Gastroesophageal sphincter (tissue), 3 donors: ENCODE measurements around the gene ZBTB16.

Source experiments
- POLR2A ChIP-seq, 2 donors: fragments of 450-650 bp; IDR thresholded peaks; one replicate each; pipeline ENCODE4 v1.6.1; 2017; ENCODE audit warnings: antibody characterized with exemption in 2 of 2, mild to moderate bottlenecking in 2 of 2, moderate library complexity in 1 of 2
- TF ChIP-seq, protein P1 (sequence below), 4 experiments: fragments of 200-600 bp in 2 of 4; fragments of 450-650 bp in 2 of 4; sonication (generic) in 1 of 4; IDR thresholded peaks; one replicate each; pipeline ENCODE4 v1.5.1; 2017 to 2019; ENCODE audit warnings: antibody characterized with exemption in 4 of 4, mild to moderate bottlenecking in 2 of 4, moderate library complexity in 2 of 4

DNA sequence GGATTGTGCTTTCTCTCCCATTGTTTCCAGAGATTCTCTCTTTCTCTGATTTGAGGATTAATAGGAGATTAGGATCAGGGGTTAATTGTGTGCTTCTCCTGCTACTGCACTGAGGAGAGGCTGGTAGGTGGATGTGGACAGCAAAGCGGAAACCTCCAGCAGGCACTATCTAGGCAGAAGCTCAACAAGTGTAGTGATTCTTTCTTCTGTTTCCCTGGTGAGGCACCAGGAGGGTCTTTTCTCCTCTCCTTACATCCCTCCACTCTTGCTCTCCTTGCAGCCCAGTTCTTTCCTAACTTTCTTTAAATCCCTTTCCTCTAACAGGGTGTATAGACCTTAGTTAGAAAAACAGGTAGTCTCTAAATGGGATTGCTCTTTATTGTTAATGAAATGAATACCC lies 1.9 kb upstream of the ZBTB16 start:
- no peak for TF ChIP-seq POLR2A (IDR thresholded peaks at IDR 0.05)
- TF ChIP-seq, protein P1, sequence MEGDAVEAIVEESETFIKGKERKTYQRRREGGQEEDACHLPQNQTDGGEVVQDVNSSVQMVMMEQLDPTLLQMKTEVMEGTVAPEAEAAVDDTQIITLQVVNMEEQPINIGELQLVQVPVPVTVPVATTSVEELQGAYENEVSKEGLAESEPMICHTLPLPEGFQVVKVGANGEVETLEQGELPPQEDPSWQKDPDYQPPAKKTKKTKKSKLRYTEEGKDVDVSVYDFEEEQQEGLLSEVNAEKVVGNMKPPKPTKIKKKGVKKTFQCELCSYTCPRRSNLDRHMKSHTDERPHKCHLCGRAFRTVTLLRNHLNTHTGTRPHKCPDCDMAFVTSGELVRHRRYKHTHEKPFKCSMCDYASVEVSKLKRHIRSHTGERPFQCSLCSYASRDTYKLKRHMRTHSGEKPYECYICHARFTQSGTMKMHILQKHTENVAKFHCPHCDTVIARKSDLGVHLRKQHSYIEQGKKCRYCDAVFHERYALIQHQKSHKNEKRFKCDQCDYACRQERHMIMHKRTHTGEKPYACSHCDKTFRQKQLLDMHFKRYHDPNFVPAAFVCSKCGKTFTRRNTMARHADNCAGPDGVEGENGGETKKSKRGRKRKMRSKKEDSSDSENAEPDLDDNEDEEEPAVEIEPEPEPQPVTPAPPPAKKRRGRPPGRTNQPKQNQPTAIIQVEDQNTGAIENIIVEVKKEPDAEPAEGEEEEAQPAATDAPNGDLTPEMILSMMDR (IDR thresholded peaks at IDR 0.05): no peak
